Central memory CD8-positive, alpha-beta T cell (primary cell): ENCODE measurements around the gene LMO4.

Source experiments
- ATAC-seq: fragments of 150-1000 bp; cut with Tn5 transposase; replicated peaks from 2 replicates; pipeline ENCODE4 v1.10.0; 2022; ENCODE audit warnings: mild to moderate bottlenecking, moderate FRiP score, moderate number of reproducible peaks; ENCODE audit not compliant: poor library complexity, severe bottlenecking; ENCODE audit errors: extremely low read depth
- DNase-seq, 2 donors: peaks; one replicate each; pipeline ENCODE4 v3.0.0; 2021; ENCODE audit warnings: low spot score in 2 of 2
- H3K27ac Mint-ChIP-seq: one replicate; pipeline ENCODE4 v1.8.0; 2022; ENCODE audit warnings: low read depth, mild to moderate bottlenecking, moderate library complexity, mixed read lengths
- H3K27me3 Mint-ChIP-seq: one replicate; pipeline ENCODE4 v1.8.0; 2022; ENCODE audit warnings: mixed read lengths
- H3K36me3 Mint-ChIP-seq: one replicate; pipeline ENCODE4 v1.8.0; 2022; ENCODE audit warnings: mild to moderate bottlenecking, moderate library complexity, mixed read lengths; ENCODE audit not compliant: insufficient read depth
- H3K4me1 Mint-ChIP-seq: one replicate; pipeline ENCODE4 v1.8.0; 2022; ENCODE audit warnings: mixed read lengths
- H3K4me3 Mint-ChIP-seq: one replicate; pipeline ENCODE4 v1.8.0; 2022; ENCODE audit warnings: mild to moderate bottlenecking, moderate library complexity, mixed read lengths
- H3K9me3 Mint-ChIP-seq: one replicate; pipeline ENCODE4 v1.8.0; 2022; ENCODE audit warnings: mixed read lengths

The LMO4 gene

DNA sequence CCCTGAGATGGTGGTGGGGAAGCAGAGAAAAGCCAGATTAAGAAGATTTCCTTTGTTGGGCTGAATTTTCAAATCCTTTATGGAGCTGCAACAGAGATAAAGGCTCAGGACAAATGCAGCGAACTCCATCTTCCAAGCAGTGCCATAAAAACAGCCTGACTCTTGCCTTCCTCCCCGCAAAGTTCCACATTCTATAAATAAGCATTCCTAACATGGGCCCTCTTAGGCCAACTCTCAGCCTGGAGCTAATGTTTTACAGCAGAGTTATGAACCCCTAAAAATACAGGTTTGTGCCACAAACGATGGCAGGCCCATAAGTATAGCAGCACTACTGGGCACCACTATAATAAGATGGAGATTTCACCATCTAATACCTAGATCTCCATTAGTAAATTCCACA, 27.2 kb downstream of the LMO4 start:
- no peaks in the 10 kb centered on the region for H3K27me3 Mint-ChIP-seq
- H3K4me3 Mint-ChIP-seq: no peak overlapping the region
- no peak overlapping the region for H3K27ac Mint-ChIP-seq
- H3K36me3 Mint-ChIP-seq: no peaks in the 10 kb centered on the region
- no peak for DNase-seq
- no peaks in the 10 kb centered on the region for H3K9me3 Mint-ChIP-seq
- no peak for ATAC-seq
- H3K4me1 Mint-ChIP-seq: no peaks in the 10 kb centered on the region

DNA sequence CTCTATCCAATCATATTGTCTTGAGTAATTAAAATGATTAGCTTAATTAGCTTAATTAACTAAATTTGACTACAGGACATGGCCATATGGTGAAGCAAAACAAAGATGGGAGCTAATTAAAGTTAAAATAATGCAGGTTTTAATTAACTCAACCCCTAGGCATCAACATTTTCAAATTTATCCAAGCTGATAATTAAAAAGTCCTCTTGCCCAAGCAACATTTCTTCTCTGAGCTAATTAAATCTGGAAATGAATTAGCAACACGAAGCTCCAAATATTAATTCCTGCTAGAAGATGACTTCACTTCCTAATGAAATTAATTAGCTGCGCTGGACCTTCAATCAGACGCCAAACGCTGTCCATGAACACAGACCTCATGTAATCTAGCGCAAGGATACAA, 27.9 kb downstream of the LMO4 start:
- no peaks in the 10 kb centered on the region for H3K9me3 Mint-ChIP-seq
- H3K36me3 Mint-ChIP-seq: no peaks in the 10 kb centered on the region
- H3K27ac Mint-ChIP-seq: no peak overlapping the region
- DNase-seq: no peak
- ATAC-seq: no peak
- H3K27me3 Mint-ChIP-seq: no peaks in the 10 kb centered on the region
- no peak overlapping the region for H3K4me3 Mint-ChIP-seq
- no peaks in the 10 kb centered on the region for H3K4me1 Mint-ChIP-seq

- Mint-ChIP-seq H3K4me3 (no peak overlapping the region), H3K27ac (peak overlapping the region; percentile 19), H3K27me3 (no peaks in the 10 kb centered on the region), H3K4me1 (no peaks in the 10 kb centered on the region), H3K9me3 (no peaks in the 10 kb centered on the region), H3K36me3 (no peaks in the 10 kb centered on the region)
- ATAC-seq (no peak), DNase-seq (no peak)
Observed at GRCh38 chr1:87358219-87358618, 29.5 kb downstream of the LMO4 start.

- Mint-ChIP-seq H3K36me3 (no peaks in the 10 kb centered on the region), H3K27me3 (no peaks in the 10 kb centered on the region), H3K27ac (no peak overlapping the region), H3K9me3 (no peaks in the 10 kb centered on the region), H3K4me3 (no peak overlapping the region), H3K4me1 (no peaks in the 10 kb centered on the region)
- DNase-seq (no peak), ATAC-seq (no peak)
Observed at GRCh38 chr1:87359586-87359985, 30.9 kb downstream of the LMO4 start.

GRCh38 chr1:87362063-87362833, 33.6 kb downstream of the LMO4 start:
- DNase-seq: no peak
- H3K4me3 Mint-ChIP-seq: no peak overlapping the region
- no peaks in the 10 kb centered on the region for H3K36me3 Mint-ChIP-seq
- no peak overlapping the region for H3K27ac Mint-ChIP-seq
- H3K9me3 Mint-ChIP-seq: no peaks in the 10 kb centered on the region
- H3K4me1 Mint-ChIP-seq: no peaks in the 10 kb centered on the region
- no peaks in the 10 kb centered on the region for H3K27me3 Mint-ChIP-seq
- no peak for ATAC-seq

DNA sequence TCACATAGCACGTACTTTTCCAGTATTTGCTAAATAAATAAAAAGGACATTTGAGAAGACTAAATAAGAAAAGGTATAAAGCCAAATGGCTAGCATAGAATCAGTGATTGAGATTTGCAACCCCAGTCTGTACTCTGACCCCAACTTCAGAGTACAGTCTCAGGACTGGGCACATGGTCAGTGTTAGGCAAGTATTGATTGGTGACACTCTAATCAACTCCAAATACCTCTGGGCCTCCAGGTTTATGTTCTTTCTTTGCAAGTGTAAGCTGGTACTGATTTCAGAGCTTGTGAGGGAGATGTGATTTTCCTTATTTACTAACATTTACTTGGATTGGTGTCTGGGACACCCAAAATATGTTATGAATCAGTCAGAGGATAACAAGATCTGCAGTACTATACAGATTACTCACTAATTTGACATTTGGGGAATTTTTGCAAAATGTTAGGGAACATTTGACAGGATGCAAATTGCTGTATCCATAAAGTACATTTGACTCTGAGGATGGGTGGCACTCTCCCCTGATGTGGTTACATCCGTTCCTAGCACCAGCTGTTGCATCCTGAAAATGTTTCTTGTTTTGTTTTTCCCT, 34.2 kb downstream of the LMO4 start:
- no peak overlapping the region for H3K4me3 Mint-ChIP-seq
- H3K27me3 Mint-ChIP-seq: no peaks in the 10 kb centered on the region
- no peak overlapping the region for H3K27ac Mint-ChIP-seq
- DNase-seq: no peak
- no peaks in the 10 kb centered on the region for H3K4me1 Mint-ChIP-seq
- no peaks in the 10 kb centered on the region for H3K9me3 Mint-ChIP-seq
- no peak for ATAC-seq
- no peaks in the 10 kb centered on the region for H3K36me3 Mint-ChIP-seq

GRCh38 chr1:87367549-87367948, 38.9 kb downstream of the LMO4 start:
- Mint-ChIP-seq H3K27ac (no peak overlapping the region), H3K9me3 (no peaks in the 10 kb centered on the region), H3K36me3 (no peaks in the 10 kb centered on the region), H3K4me1 (no peaks in the 10 kb centered on the region), H3K27me3 (no peaks in the 10 kb centered on the region), H3K4me3 (no peak overlapping the region)
- no peak for ATAC-seq
- DNase-seq: no peak

DNA sequence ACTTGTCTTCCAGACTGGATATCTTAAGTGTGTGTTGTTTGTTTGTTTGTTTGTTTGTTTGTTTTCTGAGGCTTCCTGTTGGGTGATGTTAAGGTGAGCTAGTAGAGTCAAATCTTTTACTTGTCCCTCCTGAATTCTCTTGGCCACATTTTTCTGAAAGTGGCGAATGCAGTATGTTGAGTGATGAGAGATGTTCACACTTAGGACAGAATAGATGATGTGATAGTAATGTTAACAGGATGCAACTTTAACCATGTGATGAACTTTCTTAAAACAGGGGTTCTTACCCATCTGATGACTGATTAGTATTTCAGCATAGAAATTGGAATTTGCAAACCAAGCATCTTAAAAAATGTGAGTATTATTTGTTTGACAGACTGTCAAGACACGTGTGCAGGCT, 40.2 kb downstream of the LMO4 start:
- H3K27ac Mint-ChIP-seq: no peak overlapping the region
- no peaks in the 10 kb centered on the region for H3K27me3 Mint-ChIP-seq
- DNase-seq (no peak), ATAC-seq (no peak)
- no peak overlapping the region for H3K4me3 Mint-ChIP-seq
- no peaks in the 10 kb centered on the region for H3K9me3 Mint-ChIP-seq
- peaks cover 2% of the 10 kb centered on the region for H3K36me3 Mint-ChIP-seq
- H3K4me1 Mint-ChIP-seq: no peaks in the 10 kb centered on the region

- ATAC-seq (no peak), DNase-seq (no peak)
- Mint-ChIP-seq H3K27ac (no peak overlapping the region), H3K27me3 (no peaks in the 10 kb centered on the region), H3K9me3 (no peaks in the 10 kb centered on the region), H3K4me1 (no peaks in the 10 kb centered on the region), H3K4me3 (no peak overlapping the region), H3K36me3 (peaks cover 2% of the 10 kb centered on the region)
Observed at GRCh38 chr1:87369736-87370478, 41.2 kb downstream of the LMO4 start.

DNA sequence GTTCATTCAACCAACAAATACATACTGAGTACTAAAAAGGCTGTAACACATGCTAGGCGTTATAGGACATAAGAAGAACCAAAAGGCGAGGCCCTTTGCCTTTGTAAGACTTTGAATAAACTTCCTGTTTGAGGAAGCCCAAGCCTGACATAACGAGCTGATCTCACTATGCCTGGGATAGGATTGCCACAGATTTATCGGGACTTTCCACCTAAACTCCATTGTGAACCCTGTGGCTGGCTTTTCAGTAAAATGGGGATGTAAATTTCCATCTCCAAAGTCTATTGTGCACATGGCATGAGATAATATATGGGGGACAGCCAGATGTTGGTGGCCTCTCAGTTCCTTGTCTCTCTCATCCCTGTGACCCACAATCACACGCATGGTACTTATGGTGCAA, 41.9 kb downstream of the LMO4 start:
- H3K9me3 Mint-ChIP-seq: no peaks in the 10 kb centered on the region
- no peaks in the 10 kb centered on the region for H3K4me1 Mint-ChIP-seq
- no peak overlapping the region for H3K4me3 Mint-ChIP-seq
- DNase-seq (no peak), ATAC-seq (no peak)
- H3K36me3 Mint-ChIP-seq: peaks cover 2% of the 10 kb centered on the region
- H3K27me3 Mint-ChIP-seq: no peaks in the 10 kb centered on the region
- H3K27ac Mint-ChIP-seq: no peak overlapping the region

GRCh38 chr1:87379306-87379705, 50.6 kb downstream of the LMO4 start:
- ATAC-seq: no peak
- no peaks in the 10 kb centered on the region for H3K36me3 Mint-ChIP-seq
- no peaks in the 10 kb centered on the region for H3K4me1 Mint-ChIP-seq
- H3K4me3 Mint-ChIP-seq: no peak overlapping the region
- DNase-seq: no peak
- H3K27me3 Mint-ChIP-seq: peaks cover 23% of the 10 kb centered on the region
- H3K27ac Mint-ChIP-seq: no peak overlapping the region
- peaks cover 18% of the 10 kb centered on the region for H3K9me3 Mint-ChIP-seq

DNA sequence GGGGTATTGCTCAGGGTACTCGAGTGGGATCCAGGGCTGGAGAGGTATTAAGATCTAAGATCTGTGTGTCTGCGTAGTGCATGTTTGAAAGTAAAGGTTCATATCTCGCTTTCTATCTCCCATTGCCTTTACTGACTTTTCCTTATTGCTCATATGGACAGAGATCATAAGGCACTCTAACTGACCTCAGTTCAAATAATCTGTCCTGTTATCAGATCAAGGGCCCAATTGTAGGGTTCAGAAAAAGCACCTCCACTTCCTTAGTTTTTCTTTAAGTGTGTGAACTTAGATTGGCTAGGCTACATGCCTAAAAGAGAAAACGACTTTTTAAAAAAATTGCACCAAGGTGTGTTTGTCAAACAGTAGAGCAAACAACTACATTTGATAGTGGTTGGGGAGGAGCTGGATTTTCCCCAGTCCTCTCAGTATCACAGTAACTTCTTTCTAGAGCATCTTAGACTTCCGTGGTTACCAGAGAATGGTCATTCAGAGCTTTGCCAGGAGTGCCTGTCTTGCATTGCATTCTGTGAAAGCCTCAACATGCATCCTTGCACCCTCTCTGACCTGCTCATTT, 57.6 kb downstream of the LMO4 start:
- no peaks in the 10 kb centered on the region for H3K36me3 Mint-ChIP-seq
- H3K27ac Mint-ChIP-seq: no peak overlapping the region
- ATAC-seq: no peak
- no peaks in the 10 kb centered on the region for H3K9me3 Mint-ChIP-seq
- DNase-seq: no peak
- H3K4me3 Mint-ChIP-seq: no peak overlapping the region
- H3K27me3 Mint-ChIP-seq: peaks cover 43% of the 10 kb centered on the region
- H3K4me1 Mint-ChIP-seq: no peaks in the 10 kb centered on the region

- peaks cover 34% of the 10 kb centered on the region for H3K27me3 Mint-ChIP-seq
- DNase-seq (no peak), ATAC-seq (no peak)
Observed at GRCh38 chr1:87388411-87388810, 59.7 kb downstream of the LMO4 start.

More at GRCh38 chr1:87388411-87388810, 59.7 kb downstream of the LMO4 start:
- Mint-ChIP-seq H3K36me3 (no peaks in the 10 kb centered on the region), H3K27ac (no peak overlapping the region), H3K4me1 (no peaks in the 10 kb centered on the region), H3K4me3 (no peak overlapping the region), H3K9me3 (no peaks in the 10 kb centered on the region)
